HepG2 (cell line): Measurements from ENCODE around the gene ARPC3. TPM values are rescaled to one million over a fixed set of nuclear protein-coding genes. Genes with fewer than 3 reads are reported as not detected.

Source experiments
- AHR ChIP-seq: IDR thresholded peaks from 2 replicates; pipeline ENCODE4 v1.6.1; 2018; ENCODE audit warnings: missing genetic modification reagents, missing compliant biosample characterization
- BCLAF1 ChIP-seq: fragments of 450-650 bp; IDR thresholded peaks from 2 replicates; pipeline ENCODE4 v1.6.1; 2017; ENCODE audit warnings: mild to moderate bottlenecking
- EHMT2 ChIP-seq: fragments of 200-600 bp; sonication (generic); IDR thresholded peaks from 2 replicates; pipeline ENCODE4 v1.7.0; 2017; ENCODE audit warnings: antibody characterized with exemption, low read depth, low read length, borderline replicate concordance
- FLYWCH1 ChIP-seq: sonication (generic); formaldehyde crosslinking; IDR thresholded peaks from 2 replicates; pipeline ENCODE4 v1.8.1; 2023; ENCODE audit warnings: mild to moderate bottlenecking, missing genetic modification reagents
- HNF4G ChIP-seq, 2 experiments: sonication (generic) in 1 of 2; formaldehyde crosslinking in 1 of 2; IDR thresholded peaks; 2 replicates each; pipeline versions ENCODE4 v1.4.0 to v1.6.1; 2011 to 2020; ENCODE audit warnings: borderline replicate concordance in 2 of 2, low read depth in 2 of 2, mild to moderate bottlenecking in 2 of 2, low read length in 1 of 2, missing genetic modification reagents in 1 of 2, moderate library complexity in 1 of 2
- MAF1 ChIP-seq: sonication (generic); formaldehyde crosslinking; IDR thresholded peaks from 2 replicates; pipeline ENCODE4 v1.5.0; 2020; ENCODE audit warnings: missing genetic modification reagents, borderline replicate concordance
- NONO ChIP-seq, 2 experiments: fragments of 450-650 bp in 1 of 2; sonication (generic) in 1 of 2; formaldehyde crosslinking in 1 of 2; IDR thresholded peaks in 1 of 2; conservative IDR thresholded peaks in 1 of 2; 2 replicates each; pipeline versions ENCODE4 v1.6.1 to v1.8.0; 2017 to 2022; ENCODE audit warnings: mild to moderate bottlenecking in 1 of 2, missing genetic modification reagents in 1 of 2, moderate library complexity in 1 of 2
- REPIN1 ChIP-seq: sonication (generic); formaldehyde crosslinking; IDR thresholded peaks from 2 replicates; pipeline ENCODE4 v1.8.0; 2022; ENCODE audit warnings: missing genetic modification reagents, low read depth, mild to moderate bottlenecking, borderline replicate concordance
- RFXAP ChIP-seq: sonication (generic); formaldehyde crosslinking; IDR thresholded peaks from 2 replicates; pipeline ENCODE4 v1.4.0; 2020; ENCODE audit warnings: missing genetic modification reagents, borderline replicate concordance
- SNRNP70 ChIP-seq: fragments of 200-400 bp; formaldehyde crosslinking; IDR thresholded peaks from 2 replicates; pipeline ENCODE4 v1.6.1; 2017; ENCODE audit warnings: mild to moderate bottlenecking, low read depth, low read length, moderate library complexity
- TFDP2 ChIP-seq: sonication (generic); formaldehyde crosslinking; IDR thresholded peaks from 2 replicates; pipeline ENCODE4 v1.4.0; 2020; ENCODE audit warnings: missing genetic modification reagents
- USF2 ChIP-seq, 2 experiments: sonication (generic) in 1 of 2; formaldehyde crosslinking in 1 of 2; IDR thresholded peaks; 2 replicates each; pipeline versions ENCODE4 v1.5.1 to v1.6.1; 2011 to 2020; ENCODE audit warnings: borderline replicate concordance in 1 of 2, low read depth in 1 of 2, low read length in 1 of 2, mild to moderate bottlenecking in 1 of 2, missing genetic modification reagents in 1 of 2, moderate library complexity in 1 of 2
- ZNF296 ChIP-seq: sonication (generic); formaldehyde crosslinking; conservative IDR thresholded peaks from 2 replicates; pipeline ENCODE4 v1.5.0; 2020; ENCODE audit warnings: mild to moderate bottlenecking, missing genetic modification reagents
- ZNF367 ChIP-seq: sonication (generic); formaldehyde crosslinking; IDR thresholded peaks from 2 replicates; pipeline ENCODE4 v1.4.0; 2020; ENCODE audit warnings: missing genetic modification reagents, borderline replicate concordance
- ZNF547 ChIP-seq: sonication (generic); formaldehyde crosslinking; IDR thresholded peaks from 2 replicates; pipeline ENCODE4 v1.5.1; 2020; ENCODE audit warnings: mild to moderate bottlenecking, missing genetic modification reagents
- ZNF574 ChIP-seq: sonication (generic); formaldehyde crosslinking; IDR thresholded peaks from 2 replicates; pipeline ENCODE4 v1.4.0; 2020; ENCODE audit warnings: missing genetic modification reagents
- ZNF605 ChIP-seq: sonication (generic); formaldehyde crosslinking; IDR thresholded peaks from 2 replicates; pipeline ENCODE4 v1.8.0; 2022; ENCODE audit warnings: mild to moderate bottlenecking, missing genetic modification reagents
- ZNF775 ChIP-seq: sonication (generic); formaldehyde crosslinking; IDR thresholded peaks from 2 replicates; pipeline ENCODE4 v1.4.0; 2020; ENCODE audit warnings: missing genetic modification reagents, mild to moderate bottlenecking, moderate library complexity, borderline replicate concordance
- polyA plus RNA-seq, 8 experiments: library from polyadenylated mRNA; depleted of rRNA in 3 of 8; stranded (reverse) in 7 of 8; unstranded in 1 of 8; fragments of >200 nt; fragmentation: Illumina TruSeq in 4 of 8; extraction: Trizol in 4 of 8; gene quantifications; 2 replicates each; pipeline versions ENCODE4 v1.2.1 to v1.2.3, GENCODE V29; 2011 to 2016; ENCODE audit warnings: low read depth in 4 of 8, missing spikeins in 1 of 8, mixed read lengths in 1 of 8; ENCODE audit not compliant: insufficient read depth in 1 of 8
- total RNA-seq, 5 experiments: library from RNA; depleted of rRNA; stranded (reverse); fragments of >200 nt; fragmentation: Illumina TruSeq; extraction: Trizol; gene quantifications; 2 replicates each; pipeline ENCODE4 v1.2.3, GENCODE V29; 2016; ENCODE audit warnings: low read depth in 1 of 5

ARPC3 gene
- total and polyA plus RNA-seq, 2 of the 13 experiments (the other 11 are each of a cell fraction or from before 2014, with no cell fraction given): 32.7 to 234 TPM

GRCh38 chr12:110403976-110404682 lies 46.0 kb downstream of the ARPC3 start (continued):
- TF ChIP-seq ZNF547 (CRISPR knock-in tag) (no peak; the same call in 1 of the 2 replicates), ZNF605 (CRISPR knock-in tag) (peak; percentile 34; the same call in 1 of the 2 replicates), EHMT2 (0 out of 2 replicates have a peak, but pooled peaks have one; percentile 16), TFDP2 (CRISPR knock-in tag) (0 out of 2 replicates have a peak, but pooled peaks have one; percentile 12), ZNF775 (CRISPR knock-in tag) (no peak), NONO (IDR thresholded peaks at IDR 0.05) (no peak), NONO (CRISPR knock-in tag; conservative IDR thresholded peaks at IDR 0.05) (no peak), RFXAP (CRISPR knock-in tag) (no peak), MAF1 (CRISPR knock-in tag) (no peak), ZNF367 (CRISPR knock-in tag) (no peak), USF2 (IDR thresholded peaks at IDR 0.05; ENCODE audit: low read depth, low read length) (no peak), USF2 (CRISPR knock-in tag; IDR thresholded peaks at IDR 0.05; ENCODE audit: borderline replicate concordance) (no peak), SNRNP70 (no peak), HNF4G (IDR thresholded peaks at IDR 0.05; ENCODE audit: borderline replicate concordance, low read depth, low read length) (no peak), HNF4G (CRISPR knock-in tag; IDR thresholded peaks at IDR 0.05; ENCODE audit: borderline replicate concordance, low read depth) (no peak), REPIN1 (CRISPR knock-in tag) (no peak), FLYWCH1 (CRISPR knock-in tag) (no peak), AHR (CRISPR knock-in tag) (no peak), ZNF296 (CRISPR knock-in tag) (no peak), BCLAF1 (no peak), ZNF574 (CRISPR knock-in tag) (no peak)
